KMS-11 (cell line): ENCODE data around the gene UMOD.

Experiments
- H2AFZ ChIP-seq: fragments of 200-600 bp; sonication (generic); 2 replicates; pipeline ENCODE4 v1.6.1; 2016; ENCODE audit warnings: antibody characterized with exemption, mixed run types, low read depth
- H3K27ac ChIP-seq: fragments of 200-600 bp; sonication (generic); 2 replicates; pipeline ENCODE4 v1.6.1; 2016; ENCODE audit warnings: mild to moderate bottlenecking, mixed run types
- H3K27me3 ChIP-seq: fragments of 200-600 bp; sonication (generic); 2 replicates; pipeline ENCODE4 v1.6.1; 2017; ENCODE audit warnings: mild to moderate bottlenecking, low read depth, mixed run types, moderate library complexity; ENCODE audit not compliant: insufficient read depth
- H3K36me3 ChIP-seq: fragments of 200-600 bp; sonication (generic); 2 replicates; pipeline ENCODE4 v1.6.1; 2017; ENCODE audit warnings: mild to moderate bottlenecking, mixed run types; ENCODE audit not compliant: insufficient read depth
- H3K4me1 ChIP-seq: fragments of 200-600 bp; sonication (generic); 2 replicates; pipeline ENCODE4 v1.6.1; 2016; ENCODE audit warnings: mild to moderate bottlenecking, low read depth, mixed run types; ENCODE audit not compliant: poor library complexity, severe bottlenecking
- H3K4me2 ChIP-seq: fragments of 200-600 bp; sonication (generic); 2 replicates; pipeline ENCODE4 v1.7.0; 2016; ENCODE audit warnings: mild to moderate bottlenecking, mixed run types
- H3K4me3 ChIP-seq: fragments of 200-600 bp; sonication (generic); IDR thresholded peaks from 2 replicates; pipeline ENCODE4 v1.6.1; 2017; ENCODE audit warnings: low read depth, low read length, mixed read lengths; ENCODE audit not compliant: insufficient read depth
- H3K79me2 ChIP-seq: fragments of 200-600 bp; sonication (generic); 2 replicates; pipeline ENCODE4 v1.6.1; 2016; ENCODE audit warnings: low read depth, mixed run types; ENCODE audit not compliant: insufficient read depth
- H3K9ac ChIP-seq: fragments of 200-600 bp; sonication (generic); 2 replicates; pipeline ENCODE4 v1.6.1; 2016; ENCODE audit warnings: mild to moderate bottlenecking, mixed run types
- H4K20me1 ChIP-seq: fragments of 200-600 bp; sonication (generic); 2 replicates; pipeline ENCODE4 v1.6.1; 2016; ENCODE audit warnings: mild to moderate bottlenecking, mixed run types; ENCODE audit not compliant: insufficient read depth
- TF ChIP-seq, protein P1 (sequence below): fragments of 200-600 bp; sonication (generic); conservative IDR thresholded peaks from 2 replicates; pipeline ENCODE4 v1.6.1; 2017; ENCODE audit warnings: low read depth, mild to moderate bottlenecking, antibody characterized with exemption, low read length, moderate library complexity, mixed read lengths

UMOD gene

DNA sequence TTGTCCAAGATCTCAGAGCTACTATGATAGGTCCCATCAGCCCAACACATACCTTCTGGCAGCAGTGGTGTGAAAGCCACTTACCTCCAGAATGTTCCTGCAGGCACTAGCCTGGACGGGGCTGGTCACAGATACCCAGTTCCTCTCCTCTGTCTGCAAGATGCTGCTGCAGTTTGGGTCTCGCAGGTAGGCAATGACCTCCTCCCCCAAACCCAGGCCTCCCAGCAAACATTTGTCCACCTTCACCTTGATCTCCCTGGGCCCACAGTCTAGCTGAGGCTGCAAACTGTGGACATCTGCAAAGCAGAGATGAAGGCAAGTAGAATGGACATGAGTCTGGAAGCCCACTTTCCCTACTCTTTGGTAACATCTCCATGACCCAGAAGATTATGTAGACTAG is 32.3 kb downstream of the UMOD start:
- H3K4me1 ChIP-seq = no peaks in the 10 kb centered on the region
- no peak overlapping the region for H2AFZ ChIP-seq
- H4K20me1 ChIP-seq = no peaks in the 10 kb centered on the region
- H3K36me3 ChIP-seq = no peaks in the 10 kb centered on the region
- no peak overlapping the region for H3K4me3 ChIP-seq
- H3K79me2 ChIP-seq = no peaks in the 10 kb centered on the region
- no peak overlapping the region for H3K27ac ChIP-seq
- H3K4me2 ChIP-seq = no peak overlapping the region
- H3K9ac ChIP-seq = no peak overlapping the region
- TF ChIP-seq, protein P1, sequence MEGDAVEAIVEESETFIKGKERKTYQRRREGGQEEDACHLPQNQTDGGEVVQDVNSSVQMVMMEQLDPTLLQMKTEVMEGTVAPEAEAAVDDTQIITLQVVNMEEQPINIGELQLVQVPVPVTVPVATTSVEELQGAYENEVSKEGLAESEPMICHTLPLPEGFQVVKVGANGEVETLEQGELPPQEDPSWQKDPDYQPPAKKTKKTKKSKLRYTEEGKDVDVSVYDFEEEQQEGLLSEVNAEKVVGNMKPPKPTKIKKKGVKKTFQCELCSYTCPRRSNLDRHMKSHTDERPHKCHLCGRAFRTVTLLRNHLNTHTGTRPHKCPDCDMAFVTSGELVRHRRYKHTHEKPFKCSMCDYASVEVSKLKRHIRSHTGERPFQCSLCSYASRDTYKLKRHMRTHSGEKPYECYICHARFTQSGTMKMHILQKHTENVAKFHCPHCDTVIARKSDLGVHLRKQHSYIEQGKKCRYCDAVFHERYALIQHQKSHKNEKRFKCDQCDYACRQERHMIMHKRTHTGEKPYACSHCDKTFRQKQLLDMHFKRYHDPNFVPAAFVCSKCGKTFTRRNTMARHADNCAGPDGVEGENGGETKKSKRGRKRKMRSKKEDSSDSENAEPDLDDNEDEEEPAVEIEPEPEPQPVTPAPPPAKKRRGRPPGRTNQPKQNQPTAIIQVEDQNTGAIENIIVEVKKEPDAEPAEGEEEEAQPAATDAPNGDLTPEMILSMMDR = no peak
- H3K27me3 ChIP-seq = no peaks in the 10 kb centered on the region

DNA sequence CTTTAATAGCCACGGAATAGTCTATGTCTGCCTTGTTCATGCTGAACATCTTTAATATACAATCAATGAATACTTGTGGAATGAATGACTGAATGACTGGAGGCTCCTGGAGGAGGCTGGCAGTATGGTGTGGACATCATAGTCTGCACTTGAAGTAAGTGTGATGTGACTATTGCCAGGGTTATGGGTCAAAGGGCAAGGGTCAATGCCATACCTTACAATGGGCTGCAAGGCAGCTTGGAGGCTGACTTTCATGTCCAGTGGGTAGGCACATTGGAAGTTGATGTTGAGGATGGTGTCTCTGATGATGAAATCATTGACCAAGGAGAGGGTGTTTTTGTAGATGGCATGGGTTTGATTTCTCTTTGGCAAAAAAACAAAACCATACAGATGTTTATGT is 33.1 kb downstream of the UMOD start:
- no peak overlapping the region for H2AFZ ChIP-seq
- H3K27ac ChIP-seq = no peak overlapping the region
- H3K9ac ChIP-seq = no peak overlapping the region
- no peaks in the 10 kb centered on the region for H4K20me1 ChIP-seq
- TF ChIP-seq, protein P1 = no peak
- no peaks in the 10 kb centered on the region for H3K36me3 ChIP-seq
- H3K4me2 ChIP-seq = no peak overlapping the region
- no peaks in the 10 kb centered on the region for H3K27me3 ChIP-seq
- no peaks in the 10 kb centered on the region for H3K4me1 ChIP-seq
- H3K79me2 ChIP-seq = no peaks in the 10 kb centered on the region
- H3K4me3 ChIP-seq = no peak overlapping the region

DNA sequence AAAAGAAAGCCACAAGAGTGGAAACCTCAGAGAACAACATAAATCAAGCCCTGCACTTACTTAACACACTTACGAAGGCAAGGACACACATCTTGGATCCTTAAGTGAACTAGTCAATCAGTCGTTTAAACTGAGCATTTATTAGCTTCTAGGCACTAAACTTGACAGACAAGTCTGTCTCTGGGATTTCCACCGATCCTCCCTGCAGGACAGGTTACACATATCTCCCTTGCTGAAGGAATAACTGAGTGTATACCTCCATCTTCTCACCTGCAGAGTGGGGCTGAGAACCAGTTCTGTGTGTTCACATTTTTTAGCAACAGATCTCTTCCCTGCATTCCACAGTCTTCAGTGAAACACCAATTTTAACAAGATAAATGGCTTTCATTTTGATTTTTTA is 34.1 kb downstream of the UMOD start:
- no peaks in the 10 kb centered on the region for H3K27me3 ChIP-seq
- H3K4me1 ChIP-seq = no peaks in the 10 kb centered on the region
- H3K27ac ChIP-seq = no peak overlapping the region
- no peak overlapping the region for H2AFZ ChIP-seq
- no peak overlapping the region for H3K9ac ChIP-seq
- TF ChIP-seq, protein P1 = no peak
- H3K79me2 ChIP-seq = no peaks in the 10 kb centered on the region
- H3K4me3 ChIP-seq = no peak overlapping the region
- no peaks in the 10 kb centered on the region for H3K36me3 ChIP-seq
- H3K4me2 ChIP-seq = no peak overlapping the region
- H4K20me1 ChIP-seq = no peaks in the 10 kb centered on the region

DNA sequence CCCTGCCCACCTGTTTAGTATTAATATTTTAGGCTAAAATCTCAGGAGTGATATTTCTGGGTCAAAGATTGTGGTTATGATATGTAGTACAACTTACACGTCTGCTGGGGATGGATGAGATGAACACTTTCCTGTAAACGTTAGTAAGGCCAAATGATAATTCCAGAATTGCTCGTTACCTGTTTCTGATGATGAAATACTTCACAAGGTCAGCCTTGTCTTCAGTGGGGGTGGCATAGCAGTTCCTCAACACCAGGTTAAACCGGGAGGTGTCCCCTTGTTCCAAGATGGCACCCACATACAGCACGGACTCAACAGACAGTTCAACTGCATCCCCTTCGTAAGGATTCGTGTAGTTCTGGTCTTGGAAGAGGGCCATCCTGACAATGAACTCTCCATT is 34.5 kb downstream of the UMOD start:
- Histone ChIP-seq H3K4me2 (no peak overlapping the region), H3K36me3 (no peaks in the 10 kb centered on the region), H3K27ac (no peak overlapping the region), H2AFZ (no peak overlapping the region), H3K79me2 (no peaks in the 10 kb centered on the region), H3K4me1 (no peaks in the 10 kb centered on the region), H4K20me1 (no peaks in the 10 kb centered on the region), H3K27me3 (no peaks in the 10 kb centered on the region), H3K9ac (no peak overlapping the region), H3K4me3 (no peak overlapping the region)
- TF ChIP-seq, protein P1 = no peak

DNA sequence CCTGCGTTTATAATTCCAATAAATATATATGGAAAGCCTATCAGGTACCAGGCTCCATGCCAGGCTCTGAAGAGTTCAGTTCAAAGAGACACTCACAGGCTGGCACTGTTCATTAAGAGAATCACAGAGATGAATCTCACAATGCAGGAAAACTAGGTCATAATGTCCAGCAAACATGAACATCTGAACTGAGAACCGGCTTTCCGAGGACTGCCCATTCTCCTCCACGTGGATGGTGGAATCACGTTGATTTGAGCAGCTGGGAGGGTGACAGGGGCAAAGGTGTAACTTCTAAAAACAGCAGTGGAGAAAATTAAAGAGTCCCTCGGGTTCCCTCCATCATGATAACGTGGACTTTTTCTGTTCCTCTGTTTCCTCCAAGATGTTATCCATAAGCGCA is 35.4 kb downstream of the UMOD start:
- Histone ChIP-seq H2AFZ (no peak overlapping the region), H4K20me1 (no peaks in the 10 kb centered on the region), H3K4me1 (no peaks in the 10 kb centered on the region), H3K9ac (no peak overlapping the region), H3K4me2 (no peak overlapping the region), H3K79me2 (no peaks in the 10 kb centered on the region), H3K36me3 (no peaks in the 10 kb centered on the region), H3K4me3 (no peak overlapping the region), H3K27ac (no peak overlapping the region), H3K27me3 (no peaks in the 10 kb centered on the region)
- TF ChIP-seq, protein P1 = no peak
